GM12801 (cell line): ENCODE measurements around the gene TMEM235.

ENCODE experiments used
- CTCF ChIP-seq: IDR thresholded peaks from one replicate; pipeline ENCODE4 v1.5.1; 2011; ENCODE audit warnings: control low read depth; ENCODE audit not compliant: insufficient read length; ENCODE audit errors: extremely low read depth

Gene TMEM235

GRCh38 chr17:78250891-78251772 is 19.7 kb downstream of the TMEM235 start:
- peak; percentile 67 for TF ChIP-seq CTCF

- no peak for TF ChIP-seq CTCF
Observed at GRCh38 chr17:78251773-78252103, 20.3 kb downstream of the TMEM235 start.

GRCh38 chr17:78252111-78252634 is 20.7 kb downstream of the TMEM235 start:
- no peak for TF ChIP-seq CTCF

- TF ChIP-seq CTCF: no peak
Observed at GRCh38 chr17:78252701-78253635, 21.5 kb downstream of the TMEM235 start.

GRCh38 chr17:78253946-78254672 is 22.7 kb downstream of the TMEM235 start:
- TF ChIP-seq CTCF: no peak

- TF ChIP-seq CTCF: no peak
Observed at GRCh38 chr17:78255029-78255656, 23.7 kb downstream of the TMEM235 start.
